GM18519 (cell line): ENCODE measurements around the gene ADGRB2.

Experiments used
- ATAC-seq: cut with Tn5 transposase; IDR thresholded peaks from one replicate; pipeline ENCODE4 v1.9.1; 2021; ENCODE audit warnings: mild to moderate bottlenecking, moderate library complexity; ENCODE audit not compliant: unreplicated experiment, low FRiP score

The ADGRB2 gene

GRCh38 chr1:31750858-31751510 lies 13.2 kb downstream of the ADGRB2 start:
- no peak for ATAC-seq

- ATAC-seq, result no peak
Observed at GRCh38 chr1:31749785-31750735, 14.1 kb downstream of the ADGRB2 start.

GRCh38 chr1:31748365-31748764 lies 15.8 kb downstream of the ADGRB2 start:
- no peak for ATAC-seq

- no peak for ATAC-seq
Observed at GRCh38 chr1:31747304-31747703, 16.8 kb downstream of the ADGRB2 start.

- ATAC-seq, result no peak
Observed at GRCh38 chr1:31746687-31747086, 17.5 kb downstream of the ADGRB2 start.

- no peak for ATAC-seq
Observed at GRCh38 chr1:31745946-31746670, 18.0 kb downstream of the ADGRB2 start.

GRCh38 chr1:31745096-31745945 lies 18.8 kb downstream of the ADGRB2 start:
- no peak for ATAC-seq

- no peak for ATAC-seq
Observed at GRCh38 chr1:31744165-31744888, 19.8 kb downstream of the ADGRB2 start.

GRCh38 chr1:31742462-31743212 lies 21.5 kb downstream of the ADGRB2 start:
- ATAC-seq, result no peak

- ATAC-seq, result no peak
Observed at GRCh38 chr1:31739346-31739745, 24.8 kb downstream of the ADGRB2 start.

- ATAC-seq, result no peak
Observed at GRCh38 chr1:31736675-31737074, 27.5 kb downstream of the ADGRB2 start.

GRCh38 chr1:31735571-31735970 lies 28.6 kb downstream of the ADGRB2 start:
- no peak for ATAC-seq

GRCh38 chr1:31734582-31735107 lies 29.5 kb downstream of the ADGRB2 start:
- no peak for ATAC-seq

- ATAC-seq, result no peak
Observed at GRCh38 chr1:31733389-31734219, 30.5 kb downstream of the ADGRB2 start.

GRCh38 chr1:31732751-31733289 lies 31.3 kb downstream of the ADGRB2 start:
- no peak for ATAC-seq

- ATAC-seq, result no peak
Observed at GRCh38 chr1:31732343-31732742, 31.8 kb downstream of the ADGRB2 start.

GRCh38 chr1:31731049-31731565 lies 33.0 kb downstream of the ADGRB2 start:
- no peak for ATAC-seq
